Smooth muscle cell (in vitro differentiated cells): ENCODE measurements around the gene TMEM258. TPM values are rescaled to one million over a fixed set of nuclear protein-coding genes. Genes with fewer than 3 reads are reported as not detected.

Experiments used
- DNase-seq: peaks from one replicate; lab custom pipeline; 2025; ENCODE audit not compliant: unreplicated experiment; lab: John Stamatoyannopoulos, UW
- H2AFZ ChIP-seq: fragments of 200-600 bp; sonication (generic); 2 replicates; pipeline ENCODE4 v1.6.0; 2016; ENCODE audit warnings: antibody characterized with exemption, low read depth, mild to moderate bottlenecking
- H3F3A ChIP-seq: fragments of 200-600 bp; sonication (generic); 2 replicates; pipeline ENCODE4 v1.6.0; 2017; ENCODE audit warnings: antibody characterized with exemption, low read depth
- H3K27ac ChIP-seq: fragments of 200-600 bp; sonication (generic); 2 replicates; pipeline ENCODE4 v1.5.1; 2016; ENCODE audit warnings: low read depth, mild to moderate bottlenecking
- H3K27me3 ChIP-seq: fragments of 200-600 bp; sonication (generic); 2 replicates; pipeline ENCODE4 v1.6.1; 2016; ENCODE audit warnings: low read depth, mild to moderate bottlenecking
- H3K36me3 ChIP-seq: fragments of 200-600 bp; sonication (generic); 2 replicates; pipeline ENCODE4 v1.5.1; 2016; ENCODE audit warnings: low read depth
- H3K4me1 ChIP-seq: fragments of 200-600 bp; sonication (generic); 2 replicates; pipeline ENCODE4 v1.5.1; 2016; ENCODE audit warnings: low read depth
- H3K4me2 ChIP-seq: fragments of 200-600 bp; sonication (generic); 2 replicates; pipeline ENCODE4 v1.6.0; 2016; ENCODE audit warnings: mild to moderate bottlenecking
- H3K4me3 ChIP-seq: fragments of 200-600 bp; sonication (generic); 2 replicates; pipeline ENCODE4 v1.5.1; 2016; ENCODE audit warnings: mild to moderate bottlenecking
- H3K79me2 ChIP-seq: fragments of 200-600 bp; sonication (generic); 2 replicates; pipeline ENCODE4 v1.6.0; 2016; ENCODE audit warnings: low read depth, mild to moderate bottlenecking
- H3K9ac ChIP-seq: fragments of 200-600 bp; sonication (generic); 2 replicates; pipeline ENCODE4 v1.6.0; 2016; ENCODE audit warnings: low read depth
- H3K9me3 ChIP-seq: fragments of 200-600 bp; sonication (generic); replicated peaks from 2 replicates; pipeline ENCODE4 v1.5.1; 2016; ENCODE audit warnings: low read depth
- H4K20me1 ChIP-seq: fragments of 200-600 bp; sonication (generic); 2 replicates; pipeline ENCODE4 v1.6.0; 2016; ENCODE audit warnings: low read depth
- WGBS: methylation state at CpG from one replicate; pipeline ENCODE4 v1.1.7; 2016; ENCODE audit warnings: low lambda C conversion rate; 5-methylcytosine and 5-hydroxymethylcytosine counted together
- polyA plus RNA-seq: library from polyadenylated mRNA; unstranded; fragments of >200 nt; fragmentation: Nextera tagmentation; extraction: Ambion mirVana; gene quantifications from 2 replicates; pipeline ENCODE4 v1.2.1, GENCODE V29; 2016
- total RNA-seq: library from RNA; depleted of rRNA; stranded (reverse); fragments of >200 nt; gene quantifications from 2 replicates; pipeline ENCODE4 v1.2.3, GENCODE V29; 2014
- TF ChIP-seq, protein P1 (sequence below): fragments of 200-600 bp; sonication (generic); IDR thresholded peaks from 2 replicates; pipeline ENCODE4 v1.5.1; 2017; ENCODE audit warnings: borderline replicate concordance, mild to moderate bottlenecking, antibody characterized with exemption; ENCODE audit not compliant: insufficient read depth, poor library complexity, severe bottlenecking

Gene TMEM258
- total and polyA plus RNA-seq, 2 experiments from 2014 or later, result 118 to 300 TPM

- H2AFZ ChIP-seq, result peak within 1 kb of the TSS; percentile 73
- TF ChIP-seq, protein P1, sequence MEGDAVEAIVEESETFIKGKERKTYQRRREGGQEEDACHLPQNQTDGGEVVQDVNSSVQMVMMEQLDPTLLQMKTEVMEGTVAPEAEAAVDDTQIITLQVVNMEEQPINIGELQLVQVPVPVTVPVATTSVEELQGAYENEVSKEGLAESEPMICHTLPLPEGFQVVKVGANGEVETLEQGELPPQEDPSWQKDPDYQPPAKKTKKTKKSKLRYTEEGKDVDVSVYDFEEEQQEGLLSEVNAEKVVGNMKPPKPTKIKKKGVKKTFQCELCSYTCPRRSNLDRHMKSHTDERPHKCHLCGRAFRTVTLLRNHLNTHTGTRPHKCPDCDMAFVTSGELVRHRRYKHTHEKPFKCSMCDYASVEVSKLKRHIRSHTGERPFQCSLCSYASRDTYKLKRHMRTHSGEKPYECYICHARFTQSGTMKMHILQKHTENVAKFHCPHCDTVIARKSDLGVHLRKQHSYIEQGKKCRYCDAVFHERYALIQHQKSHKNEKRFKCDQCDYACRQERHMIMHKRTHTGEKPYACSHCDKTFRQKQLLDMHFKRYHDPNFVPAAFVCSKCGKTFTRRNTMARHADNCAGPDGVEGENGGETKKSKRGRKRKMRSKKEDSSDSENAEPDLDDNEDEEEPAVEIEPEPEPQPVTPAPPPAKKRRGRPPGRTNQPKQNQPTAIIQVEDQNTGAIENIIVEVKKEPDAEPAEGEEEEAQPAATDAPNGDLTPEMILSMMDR, result peak; percentile 42
- peaks cover 7% of the 10 kb centered on the region for H3F3A ChIP-seq
- H3K4me1 ChIP-seq, result peaks cover 9% of the 10 kb centered on the region
- H3K27me3 ChIP-seq, result no peaks in the 10 kb centered on the region
- H3K27ac ChIP-seq, result peak within 1 kb of the TSS; percentile 85
- WGBS, result 1% methylated on average over 66 of the region's 73 CpGs
- H3K9ac ChIP-seq, result peak within 1 kb of the TSS; percentile 84
- no peaks in the 10 kb centered on the region for H3K36me3 ChIP-seq
- H3K9me3 ChIP-seq, result no peaks in the 10 kb centered on the region
- H3K79me2 ChIP-seq, result peaks cover 24% of the 10 kb centered on the region
- H4K20me1 ChIP-seq, result no peaks in the 10 kb centered on the region
- peak within 1 kb of the TSS; percentile 99 for H3K4me2 ChIP-seq
- peak; percentile 93 for DNase-seq
- H3K4me3 ChIP-seq, result peak within 1 kb of the TSS; percentile 81
Observed at GRCh38 chr11:61816736-61817455, 24.5 kb upstream of the TMEM258 start, which contains the start of gene FADS1. Gene FADS1, minus strand, starts transcription at chr11:61817003. Its CDS starts 74 bp downstream, at chr11:61816929.

GRCh38 chr11:61815790-61816735 lies 23.7 kb upstream of the TMEM258 start:
- no peaks in the 10 kb centered on the region for H3K27me3 ChIP-seq
- no peaks in the 10 kb centered on the region for H3K36me3 ChIP-seq
- peak overlapping the region; percentile 85 for H3K27ac ChIP-seq
- TF ChIP-seq, protein P1, result no peak
- H3K79me2 ChIP-seq, result peaks cover 24% of the 10 kb centered on the region
- H3K4me1 ChIP-seq, result peaks cover 9% of the 10 kb centered on the region
- WGBS, result under 1% methylated on average over 68 of the region's 69 CpGs
- peak overlapping the region; percentile 81 for H3K4me3 ChIP-seq
- peak overlapping the region; percentile 73 for H2AFZ ChIP-seq
- DNase-seq, result peak; percentile 74
- H3F3A ChIP-seq, result peaks cover 7% of the 10 kb centered on the region
- no peaks in the 10 kb centered on the region for H4K20me1 ChIP-seq
- no peaks in the 10 kb centered on the region for H3K9me3 ChIP-seq
- peak overlapping the region; percentile 99 for H3K4me2 ChIP-seq
- H3K9ac ChIP-seq, result peak overlapping the region; percentile 84

- peaks cover 7% of the 10 kb centered on the region for H3F3A ChIP-seq
- H3K4me3 ChIP-seq, result peak overlapping the region; percentile 81
- peak overlapping the region; percentile 85 for H3K27ac ChIP-seq
- peak overlapping the region; percentile 84 for H3K9ac ChIP-seq
- peak overlapping the region; percentile 99 for H3K4me2 ChIP-seq
- peak; percentile 79 for DNase-seq
- 2% methylated on average over 53 of the region's 66 CpGs for WGBS
- no peaks in the 10 kb centered on the region for H3K27me3 ChIP-seq
- no peaks in the 10 kb centered on the region for H3K36me3 ChIP-seq
- H3K79me2 ChIP-seq, result peaks cover 24% of the 10 kb centered on the region
- no peaks in the 10 kb centered on the region for H4K20me1 ChIP-seq
- H3K9me3 ChIP-seq, result no peaks in the 10 kb centered on the region
- peaks cover 9% of the 10 kb centered on the region for H3K4me1 ChIP-seq
- peak overlapping the region; percentile 33 for H2AFZ ChIP-seq
- TF ChIP-seq, protein P1, result no peak
Observed at GRCh38 chr11:61814958-61815789, 22.8 kb upstream of the TMEM258 start.
